Measurements from ENCODE around the gene GLRX5. TPM values are rescaled to one million over a fixed set of nuclear protein-coding genes. Genes with fewer than 3 reads are reported as not detected.
"Not testable (repeated sequence)": the region's sequence is repeated elsewhere in the genome, so short reads cannot be mapped to it uniquely, and the experiment has no call there.

Gene GLRX5
- total RNA-seq, 1 experiment from 2014 or later = 67.8 TPM

DNA sequence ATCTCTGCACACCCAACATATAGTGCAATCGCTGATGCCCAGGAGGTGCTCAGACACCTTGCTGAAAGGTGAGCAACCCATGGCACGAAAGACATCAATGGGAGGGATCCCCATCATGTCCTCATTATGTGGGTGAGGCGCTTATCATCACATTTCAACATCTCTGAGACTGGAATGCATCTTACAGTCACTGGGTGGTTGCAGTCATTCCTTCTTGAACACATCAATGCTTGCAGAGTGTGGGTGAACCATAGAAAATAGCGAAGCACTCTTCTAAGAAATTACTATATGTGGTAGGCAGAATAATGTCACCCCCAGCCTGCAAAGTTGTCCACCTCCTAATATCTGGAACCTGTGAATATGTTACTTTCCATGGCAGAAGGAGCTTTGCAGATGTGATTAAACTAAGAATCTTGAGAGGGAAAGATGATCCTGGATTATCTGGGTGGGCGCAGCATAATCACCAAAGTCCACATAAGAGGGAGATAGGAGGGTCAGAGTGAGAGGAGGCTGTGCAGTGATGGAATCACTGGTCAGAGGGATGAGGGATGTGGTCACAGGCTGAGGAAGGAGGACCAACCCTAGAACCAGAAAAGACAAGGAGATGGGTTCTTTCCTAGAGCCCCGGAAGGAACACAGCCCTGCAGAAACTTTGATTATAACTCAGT, 51.2 kb downstream of the GLRX5 start:
- no TSS peak for BruUV-seq (replicated peaks)
- H3K27ac Mint-ChIP-seq (ENCODE audit: unreplicated experiment) = no peak overlapping the region
- H3K4me3 Mint-ChIP-seq (ENCODE audit: unreplicated experiment) = no peak overlapping the region
- Histone ChIP-seq H3K9me3 (no peaks in the 10 kb centered on the region), H3K27me3 (replicated peaks; ENCODE audit: control insufficient read depth, insufficient read depth, low read length) (no peaks in the 10 kb centered on the region), H3K4me3 (ENCODE audit: low read depth, low read length) (no peak overlapping the region), H3K36me3 (ENCODE audit: control insufficient read depth, insufficient read depth, low read length) (no peaks in the 10 kb centered on the region), H3K4me1 (no peaks in the 10 kb centered on the region)
- ChIA-PET POLR2A (no interaction called here), CTCF (no interaction called here)
- H3K36me3 Mint-ChIP-seq (ENCODE audit: insufficient read depth, unreplicated experiment) = no peaks in the 10 kb centered on the region
- no peak for DNase-seq
- peaks cover 11% of the 10 kb centered on the region for H3K9me3 Mint-ChIP-seq (ENCODE audit: unreplicated experiment)
- TF ChIP-seq, protein P1, sequence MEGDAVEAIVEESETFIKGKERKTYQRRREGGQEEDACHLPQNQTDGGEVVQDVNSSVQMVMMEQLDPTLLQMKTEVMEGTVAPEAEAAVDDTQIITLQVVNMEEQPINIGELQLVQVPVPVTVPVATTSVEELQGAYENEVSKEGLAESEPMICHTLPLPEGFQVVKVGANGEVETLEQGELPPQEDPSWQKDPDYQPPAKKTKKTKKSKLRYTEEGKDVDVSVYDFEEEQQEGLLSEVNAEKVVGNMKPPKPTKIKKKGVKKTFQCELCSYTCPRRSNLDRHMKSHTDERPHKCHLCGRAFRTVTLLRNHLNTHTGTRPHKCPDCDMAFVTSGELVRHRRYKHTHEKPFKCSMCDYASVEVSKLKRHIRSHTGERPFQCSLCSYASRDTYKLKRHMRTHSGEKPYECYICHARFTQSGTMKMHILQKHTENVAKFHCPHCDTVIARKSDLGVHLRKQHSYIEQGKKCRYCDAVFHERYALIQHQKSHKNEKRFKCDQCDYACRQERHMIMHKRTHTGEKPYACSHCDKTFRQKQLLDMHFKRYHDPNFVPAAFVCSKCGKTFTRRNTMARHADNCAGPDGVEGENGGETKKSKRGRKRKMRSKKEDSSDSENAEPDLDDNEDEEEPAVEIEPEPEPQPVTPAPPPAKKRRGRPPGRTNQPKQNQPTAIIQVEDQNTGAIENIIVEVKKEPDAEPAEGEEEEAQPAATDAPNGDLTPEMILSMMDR (IDR thresholded peaks at IDR 0.05; ENCODE audit: insufficient read depth in 1 of 2, low read depth in 1 of 2, low read length in 1 of 2, severe bottlenecking in 1 of 2, unreplicated experiment in 1 of 2) = no peak
- no peaks in the 10 kb centered on the region for H3K4me1 Mint-ChIP-seq (ENCODE audit: low read depth, unreplicated experiment)
- H3K27me3 Mint-ChIP-seq (ENCODE audit: insufficient read depth, unreplicated experiment) = peaks cover 17% of the 10 kb centered on the region
- intact Hi-C loops (cut with micrococcal nuclease; ENCODE audit: unreplicated experiment) = no loop called here

- DNase-seq; H3K4me1 ChIP-seq; H3K36me3 Mint-ChIP-seq (ENCODE audit: insufficient read depth, unreplicated experiment); H3K4me3 ChIP-seq (ENCODE audit: low read depth, low read length); H3K27ac Mint-ChIP-seq (ENCODE audit: unreplicated experiment); BruUV-seq (replicated peaks); H3K4me3 Mint-ChIP-seq (ENCODE audit: unreplicated experiment); H3K36me3 ChIP-seq (ENCODE audit: control insufficient read depth, insufficient read depth, low read length); H3K9me3 ChIP-seq; H3K4me1 Mint-ChIP-seq (ENCODE audit: low read depth, unreplicated experiment); H3K9me3 Mint-ChIP-seq (ENCODE audit: unreplicated experiment); POLR2A ChIA-PET; intact Hi-C loops (cut with micrococcal nuclease; ENCODE audit: unreplicated experiment); CTCF ChIA-PET; H3K27me3 ChIP-seq (replicated peaks; ENCODE audit: control insufficient read depth, insufficient read depth, low read length): not testable (repeated sequence)
- peaks cover 12% of the 10 kb centered on the region for H3K27me3 Mint-ChIP-seq (ENCODE audit: insufficient read depth, unreplicated experiment)
These were observed 56.3 kb downstream of the GLRX5 start for GRCh38 chr14:95591182-95591581.

Other genes starting within 250 kb of the GLRX5 start
- gene CLMN, start 215.1 kb upstream of the GLRX5 start, total RNA-seq (2022) = 5.2 and 6.7 TPM in 2 replicates
- gene SYNE3, start 18.4 kb upstream of the GLRX5 start, total RNA-seq (2022) = 19.4 and 21.2 TPM in 2 replicates
- not detected in 2 replicates for gene TCL1B, start 151.4 kb downstream of the GLRX5 start, total RNA-seq (2022)
- gene TCL1A, start 179.1 kb downstream of the GLRX5 start, total RNA-seq (2022) = not detected in 2 replicates